ENCODE measurements around the gene TECTA. TPM values are rescaled to one million over a fixed set of nuclear protein-coding genes. Genes with fewer than 3 reads are reported as not detected.

TECTA gene
- total RNA-seq, 1 donor from 2014 or later: 0.94 TPM

GRCh38 chr11:121132211-121132976 lies 31.4 kb downstream of the TECTA start:
- Mint-ChIP-seq H3K4me3 (ENCODE audit: unreplicated experiment) (no peak overlapping the region), H3K27ac (ENCODE audit: unreplicated experiment) (no peak overlapping the region), H3K36me3 (ENCODE audit: unreplicated experiment) (no peaks in the 10 kb centered on the region), H3K27me3 (ENCODE audit: unreplicated experiment) (no peaks in the 10 kb centered on the region), H3K4me1 (ENCODE audit: unreplicated experiment) (no peaks in the 10 kb centered on the region), H3K9me3 (ENCODE audit: unreplicated experiment) (peaks cover 9% of the 10 kb centered on the region)
- DNase-seq (ENCODE audit: extremely low spot score, unreplicated experiment): no peak
- no peak for TF ChIP-seq CTCF (IDR thresholded peaks at IDR 0.05)

GRCh38 chr11:121134741-121135312 lies 33.8 kb downstream of the TECTA start:
- Mint-ChIP-seq H3K27ac (ENCODE audit: unreplicated experiment) (no peak overlapping the region), H3K9me3 (ENCODE audit: unreplicated experiment) (peaks cover 6% of the 10 kb centered on the region), H3K4me1 (ENCODE audit: unreplicated experiment) (no peaks in the 10 kb centered on the region), H3K4me3 (ENCODE audit: unreplicated experiment) (no peak overlapping the region), H3K36me3 (ENCODE audit: unreplicated experiment) (no peaks in the 10 kb centered on the region), H3K27me3 (ENCODE audit: unreplicated experiment) (no peaks in the 10 kb centered on the region)
- TF ChIP-seq CTCF (IDR thresholded peaks at IDR 0.05): no peak
- DNase-seq (ENCODE audit: extremely low spot score, unreplicated experiment): no peak

GRCh38 chr11:121137005-121137404 lies 36.0 kb downstream of the TECTA start:
- H3K27me3 Mint-ChIP-seq (ENCODE audit: unreplicated experiment): no peaks in the 10 kb centered on the region
- no peak for TF ChIP-seq CTCF (IDR thresholded peaks at IDR 0.05)
- H3K4me3 Mint-ChIP-seq (ENCODE audit: unreplicated experiment): no peak overlapping the region
- no peaks in the 10 kb centered on the region for H3K4me1 Mint-ChIP-seq (ENCODE audit: unreplicated experiment)
- no peak overlapping the region for H3K27ac Mint-ChIP-seq (ENCODE audit: unreplicated experiment)
- no peak for DNase-seq (ENCODE audit: extremely low spot score, unreplicated experiment)
- H3K9me3 Mint-ChIP-seq (ENCODE audit: unreplicated experiment): peaks cover 6% of the 10 kb centered on the region
- no peaks in the 10 kb centered on the region for H3K36me3 Mint-ChIP-seq (ENCODE audit: unreplicated experiment)

GRCh38 chr11:121138259-121138658 lies 37.2 kb downstream of the TECTA start:
- H3K27me3 Mint-ChIP-seq (ENCODE audit: unreplicated experiment): no peaks in the 10 kb centered on the region
- no peak overlapping the region for H3K27ac Mint-ChIP-seq (ENCODE audit: unreplicated experiment)
- no peak for DNase-seq (ENCODE audit: extremely low spot score, unreplicated experiment)
- no peaks in the 10 kb centered on the region for H3K4me1 Mint-ChIP-seq (ENCODE audit: unreplicated experiment)
- no peak overlapping the region for H3K4me3 Mint-ChIP-seq (ENCODE audit: unreplicated experiment)
- no peaks in the 10 kb centered on the region for H3K9me3 Mint-ChIP-seq (ENCODE audit: unreplicated experiment)
- TF ChIP-seq CTCF (IDR thresholded peaks at IDR 0.05): no peak
- no peaks in the 10 kb centered on the region for H3K36me3 Mint-ChIP-seq (ENCODE audit: unreplicated experiment)

- H3K4me1 Mint-ChIP-seq (ENCODE audit: unreplicated experiment): no peaks in the 10 kb centered on the region
- DNase-seq (ENCODE audit: extremely low spot score, unreplicated experiment): no peak
- H3K27me3 Mint-ChIP-seq (ENCODE audit: unreplicated experiment): no peaks in the 10 kb centered on the region
- no peaks in the 10 kb centered on the region for H3K9me3 Mint-ChIP-seq (ENCODE audit: unreplicated experiment)
- no peak overlapping the region for H3K4me3 Mint-ChIP-seq (ENCODE audit: unreplicated experiment)
- H3K36me3 Mint-ChIP-seq (ENCODE audit: unreplicated experiment): no peaks in the 10 kb centered on the region
- no peak overlapping the region for H3K27ac Mint-ChIP-seq (ENCODE audit: unreplicated experiment)
- no peak for TF ChIP-seq CTCF (IDR thresholded peaks at IDR 0.05)
These were observed 39.3 kb downstream of the TECTA start for GRCh38 chr11:121140369-121140768.

Measured in osteocyte (in vitro differentiated cells).